H9 (cell line): ENCODE results near the gene CDH6. TPM values are rescaled to one million over a fixed set of nuclear protein-coding genes. Genes with fewer than 3 reads are reported as not detected.

ENCODE experiments used
- DNase-seq: peaks from one replicate; pipeline ENCODE4 v3.0.0-alpha.2; 2017
- H2AFZ ChIP-seq: one replicate; pipeline ENCODE4 v1.6.1; 2013; ENCODE audit warnings: mild to moderate bottlenecking, low read length, control low read depth, moderate library complexity
- H2AK5ac ChIP-seq: 2 replicates; pipeline ENCODE4 v1.6.1; 2013; ENCODE audit warnings: low read length, control low read depth, mixed read lengths; ENCODE audit not compliant: insufficient read length
- H2BK120ac ChIP-seq: one replicate; pipeline ENCODE4 v1.6.1; 2013; ENCODE audit warnings: low read depth, mild to moderate bottlenecking, low read length, control low read depth, inconsistent platforms; ENCODE audit not compliant: poor library complexity, severe bottlenecking
- H2BK12ac ChIP-seq: 2 replicates; pipeline ENCODE4 v1.6.1; 2013; ENCODE audit warnings: low read length, control low read depth, mixed read lengths, low read depth; ENCODE audit not compliant: insufficient read length
- H2BK15ac ChIP-seq: 2 replicates; pipeline ENCODE4 v1.6.1; 2013; ENCODE audit warnings: low read depth, low read length, control low read depth
- H2BK20ac ChIP-seq: one replicate; pipeline ENCODE4 v1.6.1; 2013; ENCODE audit warnings: low read depth, mild to moderate bottlenecking, low read length, control low read depth, inconsistent platforms; ENCODE audit not compliant: poor library complexity, severe bottlenecking
- H2BK5ac ChIP-seq: 2 replicates; pipeline ENCODE4 v1.6.1; 2013; ENCODE audit warnings: low read length, control low read depth, mixed read lengths; ENCODE audit not compliant: insufficient read length
- H3K14ac ChIP-seq: 2 replicates; pipeline ENCODE4 v1.6.1; 2013; ENCODE audit warnings: low read length, control low read depth; ENCODE audit not compliant: insufficient read depth
- H3K18ac ChIP-seq: 2 replicates; pipeline ENCODE4 v1.6.1; 2013; ENCODE audit warnings: low read depth, mild to moderate bottlenecking, mixed read lengths, low read length, control low read depth; ENCODE audit not compliant: insufficient read length
- H3K23ac ChIP-seq: 2 replicates; pipeline ENCODE4 v1.6.1; 2013; ENCODE audit warnings: low read length, control low read depth, mixed read lengths, low read depth; ENCODE audit not compliant: insufficient read length
- H3K23me2 ChIP-seq: 2 replicates; pipeline ENCODE4 v1.6.1; 2013; ENCODE audit warnings: low read depth, mild to moderate bottlenecking, mixed read lengths, low read length, control low read depth; ENCODE audit not compliant: insufficient read length, poor library complexity, severe bottlenecking
- H3K27ac ChIP-seq: 2 replicates; pipeline ENCODE4 v1.5.1; 2013; ENCODE audit warnings: low read length, control low read depth, mixed read lengths, low read depth; ENCODE audit not compliant: insufficient read length
- H3K27me3 ChIP-seq: 2 replicates; pipeline ENCODE4 v1.6.1; 2013; ENCODE audit warnings: low read length, control low read depth, inconsistent platforms; ENCODE audit not compliant: insufficient read depth
- H3K4ac ChIP-seq: 2 replicates; pipeline ENCODE4 v1.6.1; 2013; ENCODE audit warnings: low read depth, mild to moderate bottlenecking, control low read depth, inconsistent platforms, low read length, moderate library complexity
- H3K4me1 ChIP-seq: 2 replicates; pipeline ENCODE4 v1.6.1; 2013; ENCODE audit warnings: low read length, control low read depth, inconsistent platforms; ENCODE audit not compliant: insufficient read depth
- H3K4me2 ChIP-seq: 2 replicates; pipeline ENCODE4 v1.6.1; 2013; ENCODE audit warnings: low read length, control low read depth, mixed read lengths; ENCODE audit not compliant: insufficient read length, insufficient read depth
- H3K56ac ChIP-seq: 2 replicates; pipeline ENCODE4 v1.6.1; 2013; ENCODE audit warnings: low read depth, mild to moderate bottlenecking, mixed read lengths, low read length, control low read depth; ENCODE audit not compliant: insufficient read length
- H3K79me1 ChIP-seq: 2 replicates; pipeline ENCODE4 v1.6.1; 2013; ENCODE audit warnings: low read depth, mild to moderate bottlenecking, moderate library complexity, low read length, control low read depth, inconsistent platforms; ENCODE audit not compliant: insufficient read depth, poor library complexity, severe bottlenecking
- H3K79me2 ChIP-seq: 2 replicates; pipeline ENCODE4 v1.6.1; 2013; ENCODE audit warnings: low read length, control low read depth, inconsistent platforms; ENCODE audit not compliant: insufficient read depth
- H3K9ac ChIP-seq: 2 replicates; pipeline ENCODE4 v1.6.1; 2013; ENCODE audit warnings: low read length, control low read depth, mixed read lengths; ENCODE audit not compliant: insufficient read length; ENCODE audit errors: extremely low read depth
- H3K9me3 ChIP-seq: one replicate; pipeline ENCODE4 v1.6.1; 2013; ENCODE audit warnings: low read depth, low read length, inconsistent platforms; ENCODE audit not compliant: control insufficient read depth
- H3T11ph ChIP-seq: one replicate; pipeline ENCODE4 v1.6.1; 2013; ENCODE audit warnings: mild to moderate bottlenecking, low read length, control low read depth, inconsistent platforms
- H4K20me1 ChIP-seq: one replicate; pipeline ENCODE4 v1.6.1; 2013; ENCODE audit not compliant: control insufficient read depth, insufficient read length, insufficient read depth
- H4K5ac ChIP-seq: 2 replicates; pipeline ENCODE4 v1.6.1; 2013; ENCODE audit warnings: low read depth, mild to moderate bottlenecking, mixed read lengths, low read length, control low read depth; ENCODE audit not compliant: insufficient read length
- H4K8ac ChIP-seq: replicated peaks from 2 replicates; pipeline ENCODE4 v1.6.1; 2013; ENCODE audit warnings: low read length, control low read depth, mixed read lengths, low read depth; ENCODE audit not compliant: insufficient read length
- H4K91ac ChIP-seq: 2 replicates; pipeline ENCODE4 v1.6.1; 2013; ENCODE audit warnings: low read depth, mild to moderate bottlenecking, moderate library complexity, mixed read lengths, low read length, control low read depth; ENCODE audit not compliant: insufficient read length
- H3K27ac Mint-ChIP-seq, 3 experiments: 2 replicates in 2 of 3; 3 replicates in 1 of 3; pipeline ENCODE4 v1.8.0; 2020 to 2021; ENCODE audit warnings: mixed read lengths in 3 of 3, mild to moderate bottlenecking in 1 of 3, moderate library complexity in 1 of 3
- H3K27me3 Mint-ChIP-seq: 2 replicates; pipeline ENCODE4 v1.8.0; 2021; ENCODE audit warnings: low read depth, mild to moderate bottlenecking, moderate library complexity, mixed read lengths
- H3K36me3 Mint-ChIP-seq, 3 experiments: 2 replicates in 2 of 3; 3 replicates in 1 of 3; pipeline ENCODE4 v1.8.0; 2020 to 2021; ENCODE audit warnings: low read depth in 3 of 3, mixed read lengths in 3 of 3; ENCODE audit not compliant: insufficient read depth in 1 of 3
- H3K4me1 Mint-ChIP-seq, 2 experiments: 2 replicates each; pipeline ENCODE4 v1.8.0; 2020; ENCODE audit warnings: mixed read lengths in 2 of 2
- H3K4me3 Mint-ChIP-seq, 2 experiments: 2 replicates in 1 of 2; 3 replicates in 1 of 2; pipeline ENCODE4 v1.8.0; 2020 to 2021; ENCODE audit warnings: mild to moderate bottlenecking in 2 of 2, mixed read lengths in 2 of 2, moderate library complexity in 1 of 2
- H3K9me3 Mint-ChIP-seq, 2 experiments: 2 replicates in 1 of 2; 3 replicates in 1 of 2; pipeline ENCODE4 v1.8.0; 2020; ENCODE audit warnings: mild to moderate bottlenecking in 2 of 2, mixed read lengths in 2 of 2, moderate library complexity in 1 of 2
- WGBS: extraction: QIAGEN DNeasy Blood & Tissue Kit; methylation state at CpG from one replicate; pipeline ENCODE4 v1.1.7; 2013; ENCODE audit warnings: missing lambda C conversion rate, low lambda C conversion rate, mixed read lengths; ENCODE audit not compliant: insufficient read length; ENCODE audit errors: extremely low coverage; 5-methylcytosine and 5-hydroxymethylcytosine counted together
- total RNA-seq: library from RNA; stranded (reverse); gene quantifications from 2 replicates; pipeline ENCODE4 v1.2.1, GENCODE V29; 2021
- TF ChIP-seq, protein P1 (sequence below): fragments of 200-600 bp; sonication (generic); conservative IDR thresholded peaks from 3 replicates; pipeline ENCODE4 v1.8.0; 2021; ENCODE audit warnings: antibody characterized with exemption, mild to moderate bottlenecking

Gene CDH6
- total RNA-seq, 1 experiment from 2014 or later: 11.7 TPM

DNA sequence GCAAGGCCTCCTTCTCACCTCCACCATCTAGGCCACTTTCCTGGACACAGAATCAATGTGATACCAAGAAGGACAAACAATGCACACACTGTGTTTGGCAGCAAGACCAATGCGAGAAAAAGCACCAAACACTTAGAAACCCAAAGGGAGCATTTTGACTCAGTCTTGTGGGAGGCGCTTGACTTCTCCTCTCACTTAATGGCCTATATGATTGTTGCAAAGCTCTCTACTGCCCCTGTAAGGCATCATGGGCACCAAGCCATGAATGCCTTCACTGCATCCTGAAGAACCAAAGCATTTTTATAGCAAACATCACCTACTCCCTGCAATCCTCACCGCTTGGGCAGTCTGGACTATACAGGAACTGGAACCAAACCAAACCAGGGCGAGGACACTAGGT lies 57.5 kb downstream of the CDH6 start:
- Histone ChIP-seq H4K5ac (no peak overlapping the region), H2BK20ac (no peak overlapping the region), H4K91ac (no peak overlapping the region), H2AFZ (no peak overlapping the region), H3K4me1 (no peaks in the 10 kb centered on the region), H3K9me3 (no peaks in the 10 kb centered on the region), H3K79me2 (no peaks in the 10 kb centered on the region), H2BK12ac (no peak overlapping the region), H2BK120ac (no peak overlapping the region), H3K23ac (no peak overlapping the region), H3K56ac (no peak overlapping the region), H4K20me1 (no peaks in the 10 kb centered on the region), H3K27ac (no peak overlapping the region), H3K18ac (no peak overlapping the region), H4K8ac (no peak overlapping the region), H3K4ac (no peak overlapping the region), H3K9ac (no peak overlapping the region), H3T11ph (no peak overlapping the region), H3K27me3 (no peaks in the 10 kb centered on the region), H3K79me1 (no peaks in the 10 kb centered on the region), H2AK5ac (no peak overlapping the region), H3K4me2 (no peak overlapping the region), H3K23me2 (no peaks in the 10 kb centered on the region), H2BK15ac (no peak overlapping the region), H2BK5ac (no peak overlapping the region), H3K14ac (no peak overlapping the region)
- DNase-seq: no peak
- WGBS: no CpG with 5 or more reads among the region's 4 CpGs
- TF ChIP-seq, protein P1, sequence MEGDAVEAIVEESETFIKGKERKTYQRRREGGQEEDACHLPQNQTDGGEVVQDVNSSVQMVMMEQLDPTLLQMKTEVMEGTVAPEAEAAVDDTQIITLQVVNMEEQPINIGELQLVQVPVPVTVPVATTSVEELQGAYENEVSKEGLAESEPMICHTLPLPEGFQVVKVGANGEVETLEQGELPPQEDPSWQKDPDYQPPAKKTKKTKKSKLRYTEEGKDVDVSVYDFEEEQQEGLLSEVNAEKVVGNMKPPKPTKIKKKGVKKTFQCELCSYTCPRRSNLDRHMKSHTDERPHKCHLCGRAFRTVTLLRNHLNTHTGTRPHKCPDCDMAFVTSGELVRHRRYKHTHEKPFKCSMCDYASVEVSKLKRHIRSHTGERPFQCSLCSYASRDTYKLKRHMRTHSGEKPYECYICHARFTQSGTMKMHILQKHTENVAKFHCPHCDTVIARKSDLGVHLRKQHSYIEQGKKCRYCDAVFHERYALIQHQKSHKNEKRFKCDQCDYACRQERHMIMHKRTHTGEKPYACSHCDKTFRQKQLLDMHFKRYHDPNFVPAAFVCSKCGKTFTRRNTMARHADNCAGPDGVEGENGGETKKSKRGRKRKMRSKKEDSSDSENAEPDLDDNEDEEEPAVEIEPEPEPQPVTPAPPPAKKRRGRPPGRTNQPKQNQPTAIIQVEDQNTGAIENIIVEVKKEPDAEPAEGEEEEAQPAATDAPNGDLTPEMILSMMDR: peak; percentile 40; the same call in 2 of the 3 replicates
- H3K27me3 Mint-ChIP-seq: no peaks in the 10 kb centered on the region
- no peak overlapping the region for H3K4me3 Mint-ChIP-seq
- peaks cover 0 to 7% of the 10 kb centered on the region in 2 experiments; a peak in 4 of 5 replicates for H3K9me3 Mint-ChIP-seq
- no peaks in the 10 kb centered on the region for H3K4me1 Mint-ChIP-seq
- H3K36me3 Mint-ChIP-seq: peaks cover 9 to 13% (median 11%) of the 10 kb centered on the region in 3 experiments
- H3K27ac Mint-ChIP-seq: peak overlapping the region in 1 of 3 experiments; percentile 60; a peak in 2 of 7 replicates
